Activated T-helper 1 cell treated with anti-CD3 and anti-CD28 coated beads, Interleukin-12 subunit alpha, Interleukin-12 subunit beta, Interleukin-2, Interleukin-4 antibody, amounts not matched to agents 30 ng/mL and 10 ng/mL and 1 ng/mL, durations not matched to agents 14 hours and 24 hours and 36 hours (primary cell): ENCODE data around the gene ZNF710. TPM values are rescaled to one million over a fixed set of nuclear protein-coding genes. Genes with fewer than 3 reads are reported as not detected.

Experiments used
- DNase-seq: peaks from one replicate; pipeline ENCODE4 v3.0.0; 2021; ENCODE audit warnings: low spot score
- H3K27ac Mint-ChIP-seq: one replicate; pipeline ENCODE4 v1.8.0; 2021; ENCODE audit warnings: mild to moderate bottlenecking, mixed read lengths
- H3K27me3 Mint-ChIP-seq: one replicate; pipeline ENCODE4 v1.8.0; 2022; ENCODE audit warnings: mild to moderate bottlenecking, moderate library complexity, mixed read lengths; ENCODE audit not compliant: insufficient read depth
- H3K36me3 Mint-ChIP-seq: one replicate; pipeline ENCODE4 v1.8.0; 2021; ENCODE audit warnings: low read depth, mixed read lengths
- H3K4me1 Mint-ChIP-seq: one replicate; pipeline ENCODE4 v1.8.0; 2021; ENCODE audit warnings: low read depth, mixed read lengths
- H3K4me3 Mint-ChIP-seq: one replicate; pipeline ENCODE4 v1.8.0; 2021; ENCODE audit warnings: mild to moderate bottlenecking, moderate library complexity, mixed read lengths
- H3K9me3 Mint-ChIP-seq: one replicate; pipeline ENCODE4 v1.8.0; 2021; ENCODE audit warnings: mixed read lengths
- intact Hi-C: fragments of 100-400 bp; cut with micrococcal nuclease; formaldehyde crosslinking; loops from one replicate; pipeline ENCODE4 v1.15.1; 2024
- total RNA-seq: library from RNA; stranded (reverse); gene quantifications from 2 replicates; pipeline ENCODE4 v1.2.3, GENCODE V29; 2022

The ZNF710 gene
- total RNA-seq, 1 donor from 2014 or later = 23.1 TPM

GRCh38 chr15:90000186-90001001 lies 730 bp upstream of the ZNF710 start:
- intact Hi-C loops = loop anchor here (1.0 to 5.0 kb wide), 5 partner anchors 38 to 1378 kb away; partner anchors contain the start of genes AEN, AP3S2 and MESP1
- H3K4me3 Mint-ChIP-seq = peak overlapping the region; percentile 96
- no peaks in the 10 kb centered on the region for H3K9me3 Mint-ChIP-seq
- peaks cover 11% of the 10 kb centered on the region for H3K27me3 Mint-ChIP-seq
- H3K36me3 Mint-ChIP-seq = peaks cover 8% of the 10 kb centered on the region
- DNase-seq = no peak
- peak overlapping the region; percentile 95 for H3K27ac Mint-ChIP-seq
- H3K4me1 Mint-ChIP-seq = peaks cover 39% of the 10 kb centered on the region

DNA sequence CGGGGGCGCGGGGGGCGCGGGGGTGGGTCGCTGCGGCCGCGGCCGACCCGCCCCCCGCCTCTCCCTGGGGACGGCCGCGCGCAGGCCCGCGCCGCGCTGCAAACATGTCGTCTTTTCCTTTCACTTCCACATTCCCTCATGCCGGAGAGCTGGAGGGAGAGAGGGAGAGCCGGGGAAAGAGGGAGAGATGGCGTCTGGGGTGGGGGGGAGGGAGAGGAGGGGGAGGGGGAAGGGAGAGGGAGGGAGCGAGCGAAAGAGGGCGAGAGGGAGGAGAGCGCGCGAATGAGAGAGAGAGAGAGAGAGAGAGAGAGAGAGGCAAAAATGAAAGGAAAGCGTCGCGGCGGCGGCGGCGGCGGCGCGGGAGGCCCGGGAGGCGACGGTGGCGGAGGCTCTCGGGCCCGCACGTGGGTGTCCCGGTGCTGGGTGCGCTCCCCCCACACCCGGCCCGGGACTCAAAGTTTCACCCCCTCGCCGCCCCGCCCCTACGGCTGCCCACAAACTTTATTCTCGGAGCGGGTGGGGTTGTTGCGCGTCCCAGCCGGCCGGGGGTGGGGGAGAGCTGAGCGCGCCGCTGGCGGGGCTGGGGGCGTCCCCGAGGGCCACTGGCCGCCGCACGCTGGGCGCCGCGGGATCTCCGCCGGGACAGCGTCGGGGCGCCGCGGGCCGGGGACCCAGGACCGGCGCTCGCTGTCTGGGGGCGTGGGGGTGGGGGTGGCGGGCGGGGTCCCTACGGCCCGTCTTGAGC lies 731 bp downstream of the ZNF710 start:
- Mint-ChIP-seq H3K27ac (peak overlapping the region; percentile 86), H3K27me3 (peaks cover 11% of the 10 kb centered on the region), H3K36me3 (peaks cover 9% of the 10 kb centered on the region), H3K4me1 (peaks cover 53% of the 10 kb centered on the region), H3K9me3 (no peaks in the 10 kb centered on the region), H3K4me3 (peak overlapping the region; percentile 85)
- intact Hi-C loops = loop anchor here (1.0 to 5.0 kb wide), 8 partner anchors 8 to 1380 kb away; partner anchors contain the start of genes AEN, AP3S2 and MESP1
- DNase-seq = peak; percentile 53

DNA sequence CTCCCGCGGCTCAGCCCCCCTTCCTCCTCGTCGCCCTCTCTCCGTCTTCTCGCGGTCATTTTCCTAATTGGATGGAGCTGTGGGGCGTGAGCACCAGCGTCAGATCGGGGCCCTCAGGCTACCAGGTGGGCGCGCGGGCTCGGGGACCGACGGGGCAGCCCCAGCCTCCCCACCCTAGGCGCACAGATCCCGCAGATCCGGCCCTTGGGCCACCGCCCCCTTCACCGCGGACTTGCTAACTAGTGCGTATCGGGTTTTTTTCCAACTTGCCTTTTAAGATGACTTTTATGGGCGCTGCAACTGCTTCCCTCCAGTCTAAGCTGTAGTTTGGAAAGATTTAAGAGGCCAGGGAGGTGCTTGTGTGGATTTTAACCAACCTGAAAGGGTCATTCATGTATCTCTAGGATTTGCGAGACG lies 1.3 kb downstream of the ZNF710 start:
- Mint-ChIP-seq H3K36me3 (peaks cover 9% of the 10 kb centered on the region), H3K27ac (peak overlapping the region; percentile 85), H3K4me1 (peaks cover 59% of the 10 kb centered on the region), H3K27me3 (peaks cover 7% of the 10 kb centered on the region), H3K9me3 (no peaks in the 10 kb centered on the region), H3K4me3 (peak overlapping the region; percentile 85)
- DNase-seq = no peak
- intact Hi-C loops = loop anchor here (1.0 to 5.0 kb wide), 5 partner anchors 8 to 1380 kb away; partner anchors contain the start of genes AEN and MESP1

- intact Hi-C loops = loop anchor here (2.0 to 5.0 kb wide), 3 partner anchors 55 to 1381 kb away; partner anchors contain the start of genes AEN and MESP1
- H3K27ac Mint-ChIP-seq = peak overlapping the region; percentile 18
- peaks cover 5% of the 10 kb centered on the region for H3K27me3 Mint-ChIP-seq
- no peak for DNase-seq
- H3K4me3 Mint-ChIP-seq = peak overlapping the region; percentile 51
- H3K36me3 Mint-ChIP-seq = peaks cover 9% of the 10 kb centered on the region
- H3K4me1 Mint-ChIP-seq = peaks cover 67% of the 10 kb centered on the region
- H3K9me3 Mint-ChIP-seq = no peaks in the 10 kb centered on the region
Measured at GRCh38 chr15:90003736-90004135, 2.6 kb downstream of the ZNF710 start.

- Mint-ChIP-seq H3K9me3 (no peaks in the 10 kb centered on the region), H3K27me3 (peaks cover 5% of the 10 kb centered on the region), H3K36me3 (peaks cover 10% of the 10 kb centered on the region), H3K4me1 (peaks cover 64% of the 10 kb centered on the region), H3K27ac (no peak overlapping the region), H3K4me3 (no peak overlapping the region)
- intact Hi-C loops = loop anchor here (5.0 kb wide), 2 partner anchors 252 to 1382 kb away; partner anchors contain the start of genes AEN and MESP1
- no peak for DNase-seq
Measured at GRCh38 chr15:90004252-90004651, 3.1 kb downstream of the ZNF710 start.

GRCh38 chr15:90004671-90005070 lies 3.5 kb downstream of the ZNF710 start:
- Mint-ChIP-seq H3K4me3 (no peak overlapping the region), H3K27ac (no peak overlapping the region), H3K36me3 (peaks cover 14% of the 10 kb centered on the region), H3K4me1 (peaks cover 67% of the 10 kb centered on the region), H3K27me3 (peaks cover 5% of the 10 kb centered on the region), H3K9me3 (no peaks in the 10 kb centered on the region)
- no peak for DNase-seq
- intact Hi-C loops = loop anchor here (5.0 kb wide), 2 partner anchors 252 to 1382 kb away; partner anchors contain the start of genes AEN and MESP1

DNA sequence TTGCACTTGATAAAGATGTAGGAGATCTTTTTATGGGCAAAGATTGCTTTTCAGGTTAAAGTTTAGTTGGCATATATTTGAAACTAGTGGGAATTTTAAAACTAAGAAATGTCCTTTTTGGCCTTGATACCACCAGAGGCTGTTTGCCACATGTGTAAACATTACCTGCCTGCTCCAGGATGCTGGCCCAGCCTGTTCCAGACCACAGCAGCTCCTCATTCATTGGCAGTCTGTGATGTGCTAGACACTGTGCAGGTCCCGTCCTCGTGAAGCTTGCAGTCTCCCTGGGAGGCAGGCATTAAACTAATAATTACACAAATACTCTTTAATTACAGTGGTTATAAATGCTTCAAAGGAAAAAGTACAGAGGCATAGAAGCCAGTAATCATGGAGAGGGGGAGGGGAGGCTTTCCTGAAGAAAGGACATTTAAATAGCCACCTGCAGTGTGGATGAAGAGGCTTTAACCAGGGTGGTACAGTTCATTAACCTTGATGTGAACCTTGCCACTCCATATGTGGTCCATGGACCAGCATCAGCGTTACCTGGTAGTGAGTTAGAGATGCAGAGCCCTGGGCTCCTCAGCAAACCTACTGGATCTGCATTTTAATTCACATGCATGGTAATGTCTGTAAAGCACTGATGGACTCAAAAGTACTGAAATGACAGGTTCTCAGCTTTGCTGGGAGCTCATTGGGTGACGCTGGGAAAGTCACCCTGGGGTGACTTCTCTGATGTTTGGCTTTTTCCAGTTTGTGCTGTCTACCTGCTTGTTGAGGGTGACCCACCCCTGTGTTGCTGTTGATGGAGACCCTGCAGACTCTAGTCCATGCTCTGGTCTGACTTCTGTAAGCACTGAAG lies 5.3 kb downstream of the ZNF710 start:
- peaks cover 65% of the 10 kb centered on the region for H3K4me1 Mint-ChIP-seq
- H3K27ac Mint-ChIP-seq = no peak overlapping the region
- H3K9me3 Mint-ChIP-seq = peaks cover 4% of the 10 kb centered on the region
- intact Hi-C loops = no loop called here
- H3K36me3 Mint-ChIP-seq = peaks cover 20% of the 10 kb centered on the region
- DNase-seq = no peak
- no peak overlapping the region for H3K4me3 Mint-ChIP-seq
- H3K27me3 Mint-ChIP-seq = no peaks in the 10 kb centered on the region

DNA sequence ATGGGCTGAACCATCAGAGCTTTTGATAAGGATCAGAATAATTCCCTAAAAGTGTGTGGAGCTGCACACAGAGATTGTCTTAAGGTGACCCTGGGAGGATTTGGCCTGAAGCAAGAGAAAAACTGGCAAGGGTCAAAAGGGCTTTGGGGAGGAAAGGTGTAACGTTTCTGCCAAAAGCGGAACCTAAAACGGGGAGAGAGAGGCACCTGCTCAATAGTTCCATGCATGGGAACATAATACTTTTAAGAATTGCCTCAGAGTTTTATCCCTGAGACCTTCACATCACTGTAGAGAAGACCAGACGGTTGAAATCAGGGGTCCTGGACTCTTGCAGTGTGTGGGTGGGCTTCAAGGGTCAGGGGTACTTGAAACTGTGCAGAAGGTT lies 5.9 kb downstream of the ZNF710 start:
- Mint-ChIP-seq H3K9me3 (peaks cover 8% of the 10 kb centered on the region), H3K4me1 (peaks cover 65% of the 10 kb centered on the region), H3K27me3 (no peaks in the 10 kb centered on the region), H3K27ac (no peak overlapping the region), H3K36me3 (peaks cover 23% of the 10 kb centered on the region), H3K4me3 (no peak overlapping the region)
- intact Hi-C loops = no loop called here
- no peak for DNase-seq

GRCh38 chr15:90008607-90009006 lies 7.5 kb downstream of the ZNF710 start:
- Mint-ChIP-seq H3K4me3 (no peak overlapping the region), H3K27ac (no peak overlapping the region)

GRCh38 chr15:90009301-90010022 lies 8.3 kb downstream of the ZNF710 start:
- DNase-seq = no peak
- H3K27ac Mint-ChIP-seq = peak overlapping the region; percentile 1
- H3K9me3 Mint-ChIP-seq = peaks cover 26% of the 10 kb centered on the region
- H3K36me3 Mint-ChIP-seq = peaks cover 35% of the 10 kb centered on the region
- intact Hi-C loops = loop anchor here (1.0 kb wide), 1 partner anchor 7 kb away; no protein-coding TSS in a partner anchor
- peaks cover 64% of the 10 kb centered on the region for H3K4me1 Mint-ChIP-seq
- no peaks in the 10 kb centered on the region for H3K27me3 Mint-ChIP-seq
- no peak overlapping the region for H3K4me3 Mint-ChIP-seq

More at GRCh38 chr15:90008607-90009006, 7.5 kb downstream of the ZNF710 start:
- peaks cover 21% of the 10 kb centered on the region for H3K9me3 Mint-ChIP-seq
- intact Hi-C loops = no loop called here
- DNase-seq = no peak
- H3K27me3 Mint-ChIP-seq = no peaks in the 10 kb centered on the region
- peaks cover 65% of the 10 kb centered on the region for H3K4me1 Mint-ChIP-seq
- H3K36me3 Mint-ChIP-seq = peaks cover 31% of the 10 kb centered on the region

DNA sequence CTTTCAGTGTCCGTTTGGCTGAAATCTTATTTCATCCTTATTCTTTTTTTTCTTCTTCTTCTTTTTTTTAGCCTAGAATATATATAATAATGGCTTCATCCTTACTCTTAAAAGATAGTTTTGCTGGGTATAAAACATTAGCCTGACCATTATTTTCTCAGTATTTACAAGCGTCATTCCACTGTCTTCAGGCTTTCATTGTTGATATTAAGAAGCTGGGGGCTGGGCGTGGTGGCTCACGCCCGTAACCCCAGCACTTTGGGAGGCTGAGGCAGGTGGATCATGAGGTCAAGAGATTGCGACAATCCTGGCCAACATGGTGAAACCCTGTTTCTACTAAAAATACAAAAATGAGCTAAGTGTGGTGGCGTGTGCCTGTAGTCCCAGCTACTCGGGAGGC lies 10.6 kb downstream of the ZNF710 start:
- no peak for DNase-seq
- no peaks in the 10 kb centered on the region for H3K27me3 Mint-ChIP-seq
- H3K4me3 Mint-ChIP-seq = no peak overlapping the region
- intact Hi-C loops = loop anchor here (2.0 kb wide), 1 partner anchor 19 kb away; no protein-coding TSS in a partner anchor
- H3K4me1 Mint-ChIP-seq = peaks cover 51% of the 10 kb centered on the region
- peaks cover 26% of the 10 kb centered on the region for H3K9me3 Mint-ChIP-seq
- H3K27ac Mint-ChIP-seq = no peak overlapping the region
- peaks cover 27% of the 10 kb centered on the region for H3K36me3 Mint-ChIP-seq
